ENCODE measurements around the gene ZNF286A.
"Not testable (repeated sequence)": the region's sequence is repeated elsewhere in the genome, so short reads cannot be mapped to it uniquely, and the experiment has no call there.

ZNF286A gene
- long read RNA-seq, donor 1, full-length matches to known transcripts, result 1 of 1 reads
- long read RNA-seq, donor 1, partial matches to known transcripts, result 0 of 1 reads
- long read RNA-seq, donor 1, other reads (novel, unspliced or antisense), result 0 of 1 reads
- long read RNA-seq, donor 2, full-length matches to known transcripts, result 1 of 1 reads
- long read RNA-seq, donor 2, partial matches to known transcripts, result 0 of 1 reads
- long read RNA-seq, donor 2, other reads (novel, unspliced or antisense), result 0 of 1 reads
- long read RNA-seq, donor 3, result 0 reads
- long read RNA-seq, donor 4, full-length matches to known transcripts, result 1 of 1 reads
- long read RNA-seq, donor 4, partial matches to known transcripts, result 0 of 1 reads
- long read RNA-seq, donor 4, other reads (novel, unspliced or antisense), result 0 of 1 reads
- long read RNA-seq, donor 5, full-length matches to known transcripts, result 3 of 3 reads
- long read RNA-seq, donor 5, partial matches to known transcripts, result 0 of 3 reads
- long read RNA-seq, donor 5, other reads (novel, unspliced or antisense), result 0 of 3 reads
- long read RNA-seq, donor 6, full-length matches to known transcripts, result 4 of 4 reads
- long read RNA-seq, donor 6, partial matches to known transcripts, result 0 of 4 reads
- long read RNA-seq, donor 6, other reads (novel, unspliced or antisense), result 0 of 4 reads
- long read RNA-seq, donor 7, result 0 reads
- long read RNA-seq, donor 8, full-length matches to known transcripts, result 3 of 3 reads
- long read RNA-seq, donor 8, partial matches to known transcripts, result 0 of 3 reads
- long read RNA-seq, donor 8, other reads (novel, unspliced or antisense), result 0 of 3 reads

- DNase-seq, result peak; percentile 88
Measured at GRCh38 chr17:15699413-15699924, at the start of gene ZNF286A. ZNF286A (plus strand) TSS chr17:15699752; CDS start chr17:15700330, 578 bp downstream.

- no peak for DNase-seq
Measured at GRCh38 chr17:15649861-15650421, 49.6 kb upstream of the ZNF286A start.

- DNase-seq, result peak; percentile 31
Measured at GRCh38 chr17:15650741-15651582, 48.6 kb upstream of the ZNF286A start.

GRCh38 chr17:15651583-15652110 lies 47.9 kb upstream of the ZNF286A start:
- DNase-seq, result peak; percentile 74

GRCh38 chr17:15652960-15653359 lies 46.6 kb upstream of the ZNF286A start:
- DNase-seq, result no peak

- not testable (repeated sequence) for DNase-seq
Measured at GRCh38 chr17:15654401-15654800, 45.2 kb upstream of the ZNF286A start.

GRCh38 chr17:15654886-15655561 lies 44.5 kb upstream of the ZNF286A start:
- no peak for DNase-seq

- DNase-seq, result no peak
Measured at GRCh38 chr17:15657868-15658267, 41.7 kb upstream of the ZNF286A start.

GRCh38 chr17:15658296-15658695 lies 41.3 kb upstream of the ZNF286A start:
- DNase-seq, result no peak

GRCh38 chr17:15659236-15659635 lies 40.3 kb upstream of the ZNF286A start:
- no peak for DNase-seq

GRCh38 chr17:15659663-15660062 lies 39.9 kb upstream of the ZNF286A start:
- DNase-seq, result no peak

- DNase-seq, result no peak
Measured at GRCh38 chr17:15660077-15660476, 39.5 kb upstream of the ZNF286A start.

GRCh38 chr17:15662681-15663080 lies 36.9 kb upstream of the ZNF286A start:
- no peak for DNase-seq

GRCh38 chr17:15663176-15663575 lies 36.4 kb upstream of the ZNF286A start:
- DNase-seq, result no peak

GRCh38 chr17:15663691-15664090 lies 35.9 kb upstream of the ZNF286A start:
- DNase-seq, result no peak

GRCh38 chr17:15669526-15669925 lies 30.0 kb upstream of the ZNF286A start:
- DNase-seq, result not testable (repeated sequence)

GRCh38 chr17:15674640-15675039 lies 24.9 kb upstream of the ZNF286A start:
- DNase-seq, result not testable (repeated sequence)

GRCh38 chr17:15675991-15676390 lies 23.6 kb upstream of the ZNF286A start:
- DNase-seq, result not testable (repeated sequence)

GRCh38 chr17:15683135-15683534 lies 16.4 kb upstream of the ZNF286A start:
- DNase-seq, result not testable (repeated sequence)

- DNase-seq, result peak; percentile 79
Measured at GRCh38 chr17:15683824-15684478, 15.6 kb upstream of the ZNF286A start, which contains the start of gene TRIM16. TRIM16 (minus strand) TSS chr17:15684311; CDS start chr17:15651609, 32,702 bp downstream.

Measured in right kidney (tissue), 9 donors.